Hepatocyte (in vitro differentiated cells): ENCODE data around the gene ZNF514. TPM values are rescaled to one million over a fixed set of nuclear protein-coding genes. Genes with fewer than 3 reads are reported as not detected.
A peak's percentile ranks its signal among the peaks of the same experiment; 100 is the strongest.

Experiments
- DNase-seq: peaks from one replicate; pipeline ENCODE4 v3.0.0-alpha.2; 2016; ENCODE audit warnings: low spot score
- H2AFZ ChIP-seq: fragments of 200-600 bp; sonication (generic); 2 replicates; pipeline ENCODE4 v1.6.0; 2016; ENCODE audit warnings: antibody characterized with exemption, mild to moderate bottlenecking
- H3K27ac ChIP-seq: fragments of 200-600 bp; sonication (generic); 2 replicates; pipeline ENCODE4 v1.5.1; 2016; ENCODE audit warnings: mild to moderate bottlenecking
- H3K27me3 ChIP-seq: fragments of 200-600 bp; sonication (generic); 2 replicates; pipeline ENCODE4 v1.6.1; 2016
- H3K36me3 ChIP-seq: fragments of 200-600 bp; sonication (generic); replicated peaks from 2 replicates; pipeline ENCODE4 v1.5.1; 2016; ENCODE audit warnings: low read depth; ENCODE audit not compliant: insufficient read depth
- H3K4me1 ChIP-seq: fragments of 200-600 bp; sonication (generic); 2 replicates; pipeline ENCODE4 v1.5.1; 2016; ENCODE audit warnings: mild to moderate bottlenecking, moderate library complexity; ENCODE audit not compliant: insufficient read depth
- H3K4me2 ChIP-seq: fragments of 200-600 bp; sonication (generic); 2 replicates; pipeline ENCODE4 v1.6.0; 2016
- H3K4me3 ChIP-seq: fragments of 200-600 bp; sonication (generic); 2 replicates; pipeline ENCODE4 v1.5.1; 2016; ENCODE audit warnings: mild to moderate bottlenecking
- H3K79me2 ChIP-seq: fragments of 200-600 bp; sonication (generic); 2 replicates; pipeline ENCODE4 v1.6.0; 2017; ENCODE audit warnings: mild to moderate bottlenecking
- H3K9me2 ChIP-seq: fragments of 200-600 bp; sonication (generic); replicated peaks from 2 replicates; pipeline ENCODE4 v1.6.0; 2017; ENCODE audit warnings: mild to moderate bottlenecking; ENCODE audit not compliant: insufficient read depth
- H3K9me3 ChIP-seq: fragments of 200-600 bp; sonication (generic); 2 replicates; pipeline ENCODE4 v1.5.1; 2016; ENCODE audit warnings: low read depth, mild to moderate bottlenecking
- H4K20me1 ChIP-seq: fragments of 200-600 bp; sonication (generic); 2 replicates; pipeline ENCODE4 v1.6.0; 2016; ENCODE audit warnings: mild to moderate bottlenecking; ENCODE audit not compliant: insufficient read depth, poor library complexity, severe bottlenecking
- EZH2 ChIP-seq: fragments of 200-600 bp; sonication (generic); IDR thresholded peaks from 2 replicates; pipeline ENCODE4 v1.6.1; 2016; ENCODE audit warnings: antibody characterized with exemption, mild to moderate bottlenecking, borderline replicate concordance
- EZH2phosphoT487 ChIP-seq: fragments of 200-600 bp; sonication (generic); IDR thresholded peaks from one replicate; pipeline ENCODE4 v1.6.1; 2018; ENCODE audit warnings: antibody characterized with exemption, mild to moderate bottlenecking, low read depth, moderate library complexity; ENCODE audit not compliant: unreplicated experiment, severe bottlenecking
- WGBS: methylation state at CpG from one replicate; pipeline ENCODE4 v1.1.6; 2016; ENCODE audit warnings: low lambda C conversion rate; ENCODE audit errors: missing lambda C conversion rate; 5-methylcytosine and 5-hydroxymethylcytosine counted together
- polyA plus RNA-seq: library from polyadenylated mRNA; unstranded; fragments of >200 nt; fragmentation: Nextera tagmentation; extraction: Ambion mirVana; gene quantifications from 2 replicates; pipeline ENCODE4 v1.2.1, GENCODE V29; 2016
- total RNA-seq: library from RNA; depleted of rRNA; stranded (reverse); fragments of >200 nt; gene quantifications from 2 replicates; pipeline ENCODE4 v1.2.3, GENCODE V29; 2014
- TF ChIP-seq, protein P1 (sequence below): fragments of 200-600 bp; sonication (generic); IDR thresholded peaks from 2 replicates; pipeline ENCODE4 v1.5.1; 2016; ENCODE audit warnings: antibody characterized with exemption, mild to moderate bottlenecking; ENCODE audit not compliant: poor library complexity

Gene ZNF514
- total and polyA plus RNA-seq, 2 experiments from 2014 or later = 4.2 to 14.6 TPM

DNA sequence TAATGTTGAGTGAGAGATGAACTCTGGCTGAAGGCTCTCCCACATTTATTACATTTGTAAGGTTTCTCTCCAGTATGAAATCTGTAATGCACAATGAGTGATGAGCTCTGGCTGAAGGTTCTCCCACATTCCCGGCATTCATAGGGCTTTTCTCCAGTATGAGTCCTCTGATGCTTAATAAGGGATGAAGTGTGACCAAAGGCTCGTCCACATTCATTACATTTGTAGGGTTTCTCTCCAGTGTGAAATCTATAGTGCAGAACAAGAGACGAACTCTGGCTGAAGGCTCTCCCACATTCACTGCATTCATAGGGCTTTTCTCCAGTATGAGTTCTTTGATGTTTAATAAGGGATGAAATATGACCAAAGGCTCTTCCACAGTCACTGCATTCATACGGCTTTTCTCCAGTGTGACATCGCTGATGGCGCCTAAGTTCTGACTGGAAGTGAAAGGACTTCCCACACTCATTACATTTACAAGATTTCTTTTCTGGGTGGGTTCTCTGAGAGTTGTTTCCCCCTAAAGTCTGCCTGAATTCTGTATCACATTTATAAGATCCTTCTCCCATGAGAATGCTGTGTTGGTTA, 10.2 kb downstream of the ZNF514 start:
- Histone ChIP-seq H3K36me3 (peaks cover 36% of the 10 kb centered on the region), H3K79me2 (no peaks in the 10 kb centered on the region), H3K27ac (no peak overlapping the region), H4K20me1 (no peaks in the 10 kb centered on the region), H3K9me2 (no peaks in the 10 kb centered on the region), H3K27me3 (no peaks in the 10 kb centered on the region), H2AFZ (no peak overlapping the region), H3K4me2 (no peak overlapping the region), H3K4me3 (peak overlapping the region; percentile 3), H3K4me1 (no peaks in the 10 kb centered on the region), H3K9me3 (peaks cover 86% of the 10 kb centered on the region)
- no peak for DNase-seq
- WGBS = over 99% methylated on average over 6 of the region's 6 CpGs
- TF ChIP-seq EZH2phosphoT487 (no peak), EZH2 (no peak)
- TF ChIP-seq, protein P1, sequence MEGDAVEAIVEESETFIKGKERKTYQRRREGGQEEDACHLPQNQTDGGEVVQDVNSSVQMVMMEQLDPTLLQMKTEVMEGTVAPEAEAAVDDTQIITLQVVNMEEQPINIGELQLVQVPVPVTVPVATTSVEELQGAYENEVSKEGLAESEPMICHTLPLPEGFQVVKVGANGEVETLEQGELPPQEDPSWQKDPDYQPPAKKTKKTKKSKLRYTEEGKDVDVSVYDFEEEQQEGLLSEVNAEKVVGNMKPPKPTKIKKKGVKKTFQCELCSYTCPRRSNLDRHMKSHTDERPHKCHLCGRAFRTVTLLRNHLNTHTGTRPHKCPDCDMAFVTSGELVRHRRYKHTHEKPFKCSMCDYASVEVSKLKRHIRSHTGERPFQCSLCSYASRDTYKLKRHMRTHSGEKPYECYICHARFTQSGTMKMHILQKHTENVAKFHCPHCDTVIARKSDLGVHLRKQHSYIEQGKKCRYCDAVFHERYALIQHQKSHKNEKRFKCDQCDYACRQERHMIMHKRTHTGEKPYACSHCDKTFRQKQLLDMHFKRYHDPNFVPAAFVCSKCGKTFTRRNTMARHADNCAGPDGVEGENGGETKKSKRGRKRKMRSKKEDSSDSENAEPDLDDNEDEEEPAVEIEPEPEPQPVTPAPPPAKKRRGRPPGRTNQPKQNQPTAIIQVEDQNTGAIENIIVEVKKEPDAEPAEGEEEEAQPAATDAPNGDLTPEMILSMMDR = no peak

DNA sequence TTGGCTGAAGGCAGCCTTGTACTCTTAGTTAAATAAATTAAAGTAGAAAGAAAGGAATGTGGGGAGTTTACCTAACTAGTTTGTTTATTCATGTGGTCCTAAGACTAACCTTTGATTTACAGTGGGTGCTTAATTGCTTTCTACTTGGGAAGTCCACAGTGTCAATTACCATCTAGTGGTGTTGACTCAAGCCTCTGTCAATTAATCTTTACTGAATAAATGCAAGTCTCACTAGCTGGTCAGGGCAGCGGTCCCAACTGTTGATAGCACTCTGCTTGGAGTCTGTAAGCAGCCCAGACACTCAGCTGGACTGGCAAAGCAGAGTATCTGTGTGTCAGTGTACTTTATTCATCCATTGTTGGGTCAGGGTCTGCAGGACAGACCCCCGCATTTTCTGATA, 15.8 kb downstream of the ZNF514 start:
- WGBS = 96% methylated on average over 2 of the region's 2 CpGs
- H3K27me3 ChIP-seq = no peaks in the 10 kb centered on the region
- no peaks in the 10 kb centered on the region for H3K79me2 ChIP-seq
- H3K4me3 ChIP-seq = no peak overlapping the region
- no peaks in the 10 kb centered on the region for H3K9me2 ChIP-seq
- no peaks in the 10 kb centered on the region for H4K20me1 ChIP-seq
- no peaks in the 10 kb centered on the region for H3K4me1 ChIP-seq
- H3K4me2 ChIP-seq = no peak overlapping the region
- H3K27ac ChIP-seq = no peak overlapping the region
- TF ChIP-seq EZH2 = no peak
- TF ChIP-seq, protein P1 = no peak
- TF ChIP-seq EZH2phosphoT487 = no peak
- DNase-seq = no peak
- H3K36me3 ChIP-seq = peaks cover 5% of the 10 kb centered on the region
- H2AFZ ChIP-seq = no peak overlapping the region
- H3K9me3 ChIP-seq = peaks cover 39% of the 10 kb centered on the region

DNA sequence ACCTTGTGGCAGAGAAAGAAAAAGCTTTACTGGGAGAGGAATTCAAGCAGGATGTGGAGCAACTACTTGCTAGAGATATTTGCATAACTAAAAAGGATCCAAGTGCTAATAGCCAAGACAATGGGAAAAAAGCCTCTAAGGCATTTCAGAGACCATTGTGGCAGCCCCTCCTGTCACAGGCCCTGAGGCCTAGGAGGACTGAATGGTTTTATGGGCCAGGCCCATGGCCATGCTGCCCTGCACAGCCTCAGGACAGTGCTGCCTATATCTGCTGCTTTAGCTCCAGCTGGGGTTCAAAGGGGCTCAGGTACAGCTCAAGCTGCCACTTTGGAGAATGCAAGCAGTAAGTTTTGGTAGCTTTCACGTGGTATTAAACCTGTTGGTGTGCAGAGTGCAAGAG, 20.9 kb downstream of the ZNF514 start:
- Histone ChIP-seq H4K20me1 (no peaks in the 10 kb centered on the region), H3K4me2 (no peak overlapping the region), H3K36me3 (no peaks in the 10 kb centered on the region), H3K4me1 (no peaks in the 10 kb centered on the region), H3K9me2 (no peaks in the 10 kb centered on the region), H3K9me3 (peaks cover 4% of the 10 kb centered on the region), H3K27me3 (no peaks in the 10 kb centered on the region), H3K4me3 (no peak overlapping the region), H3K27ac (no peak overlapping the region), H3K79me2 (no peaks in the 10 kb centered on the region), H2AFZ (no peak overlapping the region)
- no peak for DNase-seq
- TF ChIP-seq, protein P1 = no peak
- TF ChIP-seq EZH2 (no peak), EZH2phosphoT487 (no peak)
- 29% methylated on average over 1 of the region's 1 CpG for WGBS
